Astrocyte of the cerebellum (primary cell): ENCODE data around the gene ZNF646.
A peak's percentile ranks its signal among the peaks of the same experiment; 100 is the strongest.

Experiments used
- DNase-seq: peaks from one replicate; pipeline ENCODE4 v3.0.0-alpha.2; 2011; ENCODE audit warnings: low read depth
- H3K4me3 ChIP-seq: 2 replicates; pipeline ENCODE4 v1.5.1; 2011; ENCODE audit warnings: mild to moderate bottlenecking, low read depth, low read length, moderate library complexity
- in situ Hi-C: cut with HindIII; loops from 2 replicates; pipeline ENCODE4 v1.10.0; 2017; ENCODE audit warnings: low sequenced_read_pairs
- TF ChIP-seq, protein P1 (sequence below): IDR thresholded peaks from 2 replicates; pipeline ENCODE4 v1.5.1; 2012; ENCODE audit warnings: low read length, low read depth, moderate library complexity, mild to moderate bottlenecking; ENCODE audit errors: missing control alignments

ZNF646 gene

DNA sequence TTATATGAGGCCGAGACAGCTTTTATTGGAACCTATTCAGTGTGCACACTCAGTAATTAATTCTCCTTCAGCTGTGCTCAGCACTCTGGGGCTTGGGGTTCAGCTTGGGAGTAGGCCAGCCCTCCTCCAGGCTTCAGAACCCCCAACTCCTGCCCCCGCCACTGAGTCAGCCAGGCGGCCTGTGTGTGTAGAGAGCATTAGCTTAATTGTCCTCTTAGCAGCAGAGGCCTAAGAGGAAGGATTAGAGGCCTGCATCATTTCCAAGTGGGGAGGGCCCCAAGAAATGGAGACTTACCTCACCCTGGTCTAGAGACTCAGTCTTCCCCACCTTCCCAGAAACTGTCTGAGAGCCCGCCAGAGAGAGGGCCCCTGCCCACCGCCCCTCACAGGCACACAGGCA lies 13.7 kb downstream of the ZNF646 start:
- DNase-seq, result no peak
- TF ChIP-seq, protein P1, sequence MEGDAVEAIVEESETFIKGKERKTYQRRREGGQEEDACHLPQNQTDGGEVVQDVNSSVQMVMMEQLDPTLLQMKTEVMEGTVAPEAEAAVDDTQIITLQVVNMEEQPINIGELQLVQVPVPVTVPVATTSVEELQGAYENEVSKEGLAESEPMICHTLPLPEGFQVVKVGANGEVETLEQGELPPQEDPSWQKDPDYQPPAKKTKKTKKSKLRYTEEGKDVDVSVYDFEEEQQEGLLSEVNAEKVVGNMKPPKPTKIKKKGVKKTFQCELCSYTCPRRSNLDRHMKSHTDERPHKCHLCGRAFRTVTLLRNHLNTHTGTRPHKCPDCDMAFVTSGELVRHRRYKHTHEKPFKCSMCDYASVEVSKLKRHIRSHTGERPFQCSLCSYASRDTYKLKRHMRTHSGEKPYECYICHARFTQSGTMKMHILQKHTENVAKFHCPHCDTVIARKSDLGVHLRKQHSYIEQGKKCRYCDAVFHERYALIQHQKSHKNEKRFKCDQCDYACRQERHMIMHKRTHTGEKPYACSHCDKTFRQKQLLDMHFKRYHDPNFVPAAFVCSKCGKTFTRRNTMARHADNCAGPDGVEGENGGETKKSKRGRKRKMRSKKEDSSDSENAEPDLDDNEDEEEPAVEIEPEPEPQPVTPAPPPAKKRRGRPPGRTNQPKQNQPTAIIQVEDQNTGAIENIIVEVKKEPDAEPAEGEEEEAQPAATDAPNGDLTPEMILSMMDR, result no peak
- in situ Hi-C loops, result no loop called here
- H3K4me3 ChIP-seq, result no peak overlapping the region

DNA sequence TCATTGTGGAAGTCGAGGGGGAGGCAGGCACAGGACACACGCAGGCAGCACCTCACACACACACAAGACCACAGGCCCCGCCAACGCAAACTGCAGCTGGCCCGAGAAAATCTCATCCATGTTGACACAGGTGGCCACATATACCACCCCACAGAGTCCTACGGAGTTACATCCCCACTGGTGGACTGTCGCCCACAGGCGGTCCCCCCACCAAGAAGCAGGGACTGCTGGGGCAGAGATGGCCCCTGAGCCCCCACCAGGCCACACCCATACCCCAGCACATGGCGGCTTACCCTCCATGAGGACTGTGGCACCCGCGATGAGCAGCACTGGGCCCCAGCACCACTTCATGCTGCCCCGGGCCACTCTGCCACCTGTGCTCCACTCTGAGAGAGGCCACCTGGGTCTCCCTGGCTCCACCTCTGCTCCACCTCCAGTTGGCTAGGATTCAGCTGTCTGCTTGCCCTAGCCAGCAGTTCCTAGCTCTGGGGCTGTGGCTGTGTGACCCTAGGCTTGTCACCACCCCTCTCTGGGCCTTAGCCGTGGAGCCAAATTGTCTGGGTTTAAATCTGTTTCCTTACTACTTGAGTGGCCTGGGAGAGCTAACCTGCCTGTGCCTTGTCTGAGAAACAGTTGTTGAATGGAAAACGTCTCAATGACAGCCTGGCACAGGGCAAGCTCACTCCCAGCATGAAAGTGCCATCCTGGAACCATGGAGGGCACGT lies 14.4 kb downstream of the ZNF646 start, which contains the start of gene PRSS53:
TSS of gene PRSS53 (minus strand) at position 485 of the 725 bp plus-strand sequence. CDS start at position 351, 134 bp downstream.
- TF ChIP-seq, protein P1, result no peak
- no peak within 1 kb of the TSS for H3K4me3 ChIP-seq
- in situ Hi-C loops, result no loop called here
- no peak for DNase-seq

DNA sequence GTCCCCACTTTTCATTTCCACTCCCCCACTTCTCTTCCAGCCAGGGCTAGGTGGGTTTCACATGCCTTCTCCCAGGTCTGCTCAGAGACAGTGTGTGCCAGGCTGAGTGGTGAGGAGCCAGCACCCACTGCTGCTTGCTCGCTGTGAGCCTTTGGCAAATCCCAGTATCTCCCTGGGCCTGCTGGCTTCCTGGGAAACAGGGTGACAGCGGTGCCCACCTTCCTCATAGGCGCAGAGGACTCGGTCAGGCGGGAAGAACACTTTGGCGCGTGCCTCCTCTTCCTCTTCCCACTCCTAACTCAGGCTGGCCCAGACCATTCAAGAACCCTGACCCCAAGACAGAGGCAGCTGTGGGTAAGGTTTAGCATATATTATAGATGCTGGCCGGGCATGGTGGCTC lies 15.0 kb downstream of the ZNF646 start:
- TF ChIP-seq, protein P1, result no peak
- no peak for DNase-seq
- H3K4me3 ChIP-seq, result no peak overlapping the region
- in situ Hi-C loops, result no loop called here

DNA sequence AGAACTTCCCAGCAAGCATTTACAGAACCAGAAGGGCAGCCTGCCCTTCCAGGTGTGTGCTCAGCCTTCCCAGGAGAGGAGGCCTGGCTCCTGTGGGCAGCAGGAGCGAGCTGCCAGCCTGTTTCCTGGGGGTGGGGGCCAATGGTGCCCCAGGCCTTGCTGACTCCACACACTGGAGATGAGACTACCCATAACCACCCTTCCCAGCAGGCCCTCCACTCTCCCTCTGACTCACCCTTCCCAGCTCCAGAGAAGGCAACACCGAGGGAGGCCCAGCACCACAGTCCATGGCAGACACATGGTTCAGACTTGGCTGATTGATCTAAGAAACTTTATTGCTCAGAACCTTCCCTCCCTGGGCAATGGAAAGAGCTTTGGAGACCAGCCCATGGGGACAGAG lies 16.3 kb downstream of the ZNF646 start:
- in situ Hi-C loops, result no loop called here
- TF ChIP-seq, protein P1, result no peak
- peak; percentile 20 for DNase-seq
- no peak overlapping the region for H3K4me3 ChIP-seq

DNA sequence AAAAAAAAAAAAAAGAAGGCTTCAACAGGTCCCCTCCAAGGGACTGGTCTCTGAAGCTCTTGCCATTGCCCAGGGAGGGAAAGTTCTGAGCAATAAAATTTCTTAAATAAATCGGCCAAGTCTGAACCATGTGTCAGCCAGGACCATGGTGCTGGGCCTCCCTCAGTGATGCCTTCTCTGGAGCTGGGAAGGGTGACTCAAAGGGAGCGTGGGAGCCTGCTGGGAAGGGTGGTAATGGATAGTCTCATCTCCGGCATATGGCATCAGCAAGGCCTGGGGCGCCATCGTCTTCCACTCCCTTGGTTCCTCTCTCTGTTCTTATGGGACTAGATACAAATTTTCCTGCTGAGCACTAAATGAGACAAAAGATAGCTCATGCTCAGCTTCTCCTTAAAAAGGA lies 18.1 kb downstream of the ZNF646 start:
- TF ChIP-seq, protein P1, result no peak
- DNase-seq, result no peak
- in situ Hi-C loops, result no loop called here
- H3K4me3 ChIP-seq, result no peak overlapping the region

DNA sequence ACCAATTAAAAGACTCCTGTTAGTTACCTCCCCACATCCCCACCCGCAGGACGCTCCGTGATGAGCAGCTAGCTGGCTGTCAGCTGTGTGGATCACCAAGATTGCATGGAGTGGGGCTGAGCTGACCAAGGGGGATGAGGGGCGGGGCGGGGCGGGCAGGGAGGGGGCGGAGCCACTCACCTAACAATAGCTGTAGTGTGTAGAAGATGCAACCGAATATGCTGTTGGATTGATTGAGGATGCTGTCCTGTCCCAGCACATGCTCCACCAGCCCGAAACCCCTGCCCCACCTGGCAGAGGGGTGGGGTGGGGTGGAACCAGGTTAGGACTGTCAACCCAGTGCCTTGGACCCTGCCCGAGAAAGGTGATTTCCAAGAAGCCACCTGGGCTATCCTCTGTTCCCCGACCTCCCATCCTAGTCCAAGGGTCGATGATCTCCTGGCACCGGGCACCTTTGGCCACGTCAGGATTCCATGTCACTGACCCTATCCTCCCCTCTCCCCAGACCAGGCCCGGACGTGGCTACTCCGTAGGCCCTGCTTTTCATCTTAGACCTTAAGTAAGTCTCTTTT lies 19.0 kb downstream of the ZNF646 start:
- TF ChIP-seq, protein P1, result no peak
- no peak for DNase-seq
- in situ Hi-C loops, result no loop called here
- peak overlapping the region; percentile 90 for H3K4me3 ChIP-seq
